H1 (cell line): ENCODE measurements around the gene MICALL2. TPM values are rescaled to one million over a fixed set of nuclear protein-coding genes. Genes with fewer than 3 reads are reported as not detected.

Source experiments
- CTCF ChIA-PET: fragments of 300-600 bp; sonication (Branson Sonifier 250); formaldehyde crosslinking; loops from one replicate; lab custom pipeline; 2021; ENCODE audit not compliant: partially characterized antibody; lab: Charles Lee
- POLR2A ChIA-PET: fragments of 300-600 bp; sonication (Branson Sonifier 250); formaldehyde crosslinking; loops from one replicate; lab custom pipeline; 2021; ENCODE audit warnings: inconsistent platforms; ENCODE audit not compliant: partially characterized antibody; lab: Charles Lee
- DNase-seq, 2 experiments: peaks; one replicate each; pipeline versions ENCODE4 v3.0.0 to v3.0.0-alpha.2; 2010 to 2022; ENCODE audit warnings: low spot score in 2 of 2, low read depth in 1 of 2, mixed read lengths in 1 of 2
- FAIRE-seq: peaks from 2 replicates; lab custom pipeline; 2011; peaks lifted over from hg19 to GRCh38; lab: Jason Lieb, UNC
- H2AFZ ChIP-seq: 2 replicates; pipeline ENCODE4 v1.8.1; 2012; ENCODE audit warnings: low read length, inconsistent platforms
- H2AK5ac ChIP-seq: 2 replicates; pipeline ENCODE4 v1.6.1; 2013; ENCODE audit warnings: low read depth, low read length
- H2BK120ac ChIP-seq: replicated peaks from 2 replicates; pipeline ENCODE3; 2013; ENCODE audit warnings: low read depth, low read length, inconsistent platforms
- H2BK12ac ChIP-seq: 2 replicates; pipeline ENCODE4 v1.6.1; 2013; ENCODE audit warnings: low read depth, low read length
- H2BK15ac ChIP-seq: 2 replicates; pipeline ENCODE4 v1.6.1; 2013; ENCODE audit warnings: low read length
- H2BK20ac ChIP-seq: 2 replicates; pipeline ENCODE4 v1.6.1; 2013; ENCODE audit warnings: low read length
- H2BK5ac ChIP-seq: 2 replicates; pipeline ENCODE4 v1.6.1; 2013; ENCODE audit warnings: low read depth, low read length
- H3K14ac ChIP-seq: 2 replicates; pipeline ENCODE4 v1.6.1; 2013; ENCODE audit warnings: inconsistent platforms; ENCODE audit not compliant: insufficient read length
- H3K18ac ChIP-seq: 2 replicates; pipeline ENCODE4 v1.6.1; 2013; ENCODE audit warnings: low read length; ENCODE audit errors: extremely low read depth
- H3K23ac ChIP-seq: 2 replicates; pipeline ENCODE4 v1.6.1; 2013; ENCODE audit warnings: inconsistent platforms; ENCODE audit not compliant: insufficient read length
- H3K23me2 ChIP-seq: 2 replicates; pipeline ENCODE4 v1.6.1; 2013; ENCODE audit warnings: low read depth, low read length
- H3K27ac ChIP-seq: 2 replicates; pipeline ENCODE4 v1.6.1; 2011; ENCODE audit warnings: low read depth, low read length, inconsistent platforms
- H3K27me3 ChIP-seq, 4 experiments: replicated peaks in 1 of 4; 1 replicate in 1 of 4; 2 replicates in 3 of 4; pipeline versions ENCODE4 v1.6.1 to v1.8.1; 2011 to 2013; ENCODE audit warnings: low read length in 3 of 4, mild to moderate bottlenecking in 3 of 4, inconsistent platforms in 2 of 4, mixed read lengths in 2 of 4, moderate library complexity in 1 of 4; ENCODE audit not compliant: control insufficient read depth in 3 of 4, insufficient read depth in 3 of 4; ENCODE audit errors: extremely low read depth in 1 of 4
- H3K36me3 ChIP-seq, 4 experiments: 2 replicates each; pipeline versions ENCODE4 v1.6.1 to v1.8.1; 2011 to 2013; ENCODE audit warnings: mild to moderate bottlenecking in 4 of 4, low read length in 3 of 4, moderate library complexity in 2 of 4, control low read depth in 1 of 4, inconsistent platforms in 1 of 4; ENCODE audit not compliant: insufficient read depth in 4 of 4, control insufficient read depth in 2 of 4
- H3K4ac ChIP-seq: replicated peaks from 2 replicates; pipeline ENCODE3; 2013; ENCODE audit warnings: low read length, low read depth, mixed read lengths, inconsistent platforms; ENCODE audit not compliant: insufficient read length
- H3K4me1 ChIP-seq, 4 experiments: replicated peaks in 1 of 4; 1 replicate in 1 of 4; 2 replicates in 3 of 4; pipeline versions ENCODE4 v1.6.1 to v1.8.1; 2011 to 2013; ENCODE audit warnings: low read length in 3 of 4, inconsistent platforms in 2 of 4, mixed read lengths in 1 of 4; ENCODE audit not compliant: insufficient read depth in 4 of 4, control insufficient read depth in 3 of 4
- H3K4me2 ChIP-seq, 2 experiments: 2 replicates each; pipeline versions ENCODE4 v1.6.1 to v1.8.1; 2011 to 2013; ENCODE audit warnings: low read depth in 2 of 2, low read length in 2 of 2, control low read depth in 1 of 2, inconsistent platforms in 1 of 2, mild to moderate bottlenecking in 1 of 2; ENCODE audit not compliant: insufficient read depth in 1 of 2
- H3K4me3 ChIP-seq, 4 experiments: fragments of 200-600, 300-600 bp in 1 of 4; sonication (generic), shearing (Covaris generic), sonication (Bioruptor Twin) in 1 of 4; 2 replicates each; pipeline versions ENCODE4 v1.5.1 to v1.8.1; 2011 to 2016; ENCODE audit warnings: low read length in 4 of 4, low read depth in 3 of 4, control low read depth in 2 of 4, inconsistent platforms in 2 of 4, mild to moderate bottlenecking in 2 of 4, mixed read lengths in 1 of 4, moderate library complexity in 1 of 4; ENCODE audit not compliant: insufficient read depth in 2 of 4; ENCODE audit errors: extremely low read depth in 1 of 4
- H3K56ac ChIP-seq: replicated peaks from 2 replicates; pipeline ENCODE3; 2013; ENCODE audit warnings: low read depth, mild to moderate bottlenecking, mixed read lengths, low read length, inconsistent platforms; ENCODE audit not compliant: insufficient read length
- H3K79me1 ChIP-seq: 2 replicates; pipeline ENCODE4 v1.6.1; 2013; ENCODE audit warnings: low read depth, low read length, control low read depth
- H3K79me2 ChIP-seq, 2 experiments: 2 replicates each; pipeline versions ENCODE4 v1.6.1 to v1.8.1; 2012 to 2013; ENCODE audit warnings: low read length in 2 of 2, mild to moderate bottlenecking in 2 of 2, inconsistent platforms in 1 of 2; ENCODE audit not compliant: insufficient read depth in 2 of 2, control insufficient read depth in 1 of 2
- H3K9ac ChIP-seq, 4 experiments: replicated peaks in 1 of 4; 1 replicate in 1 of 4; 2 replicates in 3 of 4; pipeline versions ENCODE4 v1.6.1 to v1.8.1; 2011 to 2013; ENCODE audit warnings: low read depth in 3 of 4, low read length in 3 of 4, control low read depth in 2 of 4, mild to moderate bottlenecking in 2 of 4, moderate library complexity in 2 of 4, inconsistent platforms in 1 of 4; ENCODE audit errors: extremely low read depth in 1 of 4
- H3K9me3 ChIP-seq, 2 experiments: 2 replicates each; pipeline versions ENCODE4 v1.6.1 to v1.8.1; 2012 to 2013; ENCODE audit warnings: mild to moderate bottlenecking in 2 of 2, moderate library complexity in 2 of 2, control low read depth in 1 of 2, inconsistent platforms in 1 of 2, low read depth in 1 of 2, low read length in 1 of 2, mixed read lengths in 1 of 2; ENCODE audit not compliant: insufficient read depth in 2 of 2
- H4K20me1 ChIP-seq, 2 experiments: replicated peaks in 1 of 2; 2 replicates each; pipeline versions ENCODE3 to v1.8.1; 2011 to 2013; ENCODE audit warnings: inconsistent platforms in 2 of 2, low read length in 2 of 2, mild to moderate bottlenecking in 1 of 2; ENCODE audit not compliant: insufficient read depth in 2 of 2, control insufficient read depth in 1 of 2
- H4K5ac ChIP-seq: 2 replicates; pipeline ENCODE4 v1.6.1; 2013; ENCODE audit warnings: low read length, low read depth, mixed read lengths, inconsistent platforms; ENCODE audit not compliant: insufficient read length
- H4K8ac ChIP-seq: 2 replicates; pipeline ENCODE4 v1.8.0; 2013; ENCODE audit warnings: mild to moderate bottlenecking, moderate library complexity, low read length, inconsistent platforms; ENCODE audit not compliant: insufficient read depth; ENCODE audit errors: extremely low read depth
- H4K91ac ChIP-seq: replicated peaks from 2 replicates; pipeline ENCODE3; 2013; ENCODE audit warnings: low read length, mixed read lengths, inconsistent platforms; ENCODE audit not compliant: insufficient read length
- CBX8 ChIP-seq: fragments of 300-800, 300-1000 bp; sonication (generic); IDR thresholded peaks from 2 replicates; pipeline ENCODE4 v1.7.1; 2016; ENCODE audit warnings: low read depth, low read length, borderline replicate concordance
- HDAC6 ChIP-seq: IDR thresholded peaks from one replicate; pipeline ENCODE4 v1.7.1; 2012; ENCODE audit warnings: low read depth, mild to moderate bottlenecking, inconsistent platforms, low read length, moderate library complexity
- JUN ChIP-seq: IDR thresholded peaks from 2 replicates; pipeline ENCODE4 v1.6.1; 2011; ENCODE audit warnings: low read depth, mild to moderate bottlenecking, improper control_type of control experiment, low read length
- KDM5A ChIP-seq: fragments of 200-600 bp; IDR thresholded peaks from 2 replicates; pipeline ENCODE4 v1.7.1; 2012; ENCODE audit warnings: mild to moderate bottlenecking, low read length, inconsistent platforms, mixed read lengths
- MAX ChIP-seq: IDR thresholded peaks from 2 replicates; pipeline ENCODE4 v1.6.1; 2012; ENCODE audit warnings: inconsistent platforms
- POLR2A ChIP-seq, 2 experiments: IDR thresholded peaks; 1 replicate in 1 of 2; 2 replicates in 1 of 2; pipeline ENCODE4 v1.6.1; 2011; ENCODE audit warnings: low read depth in 2 of 2, low read length in 2 of 2, mild to moderate bottlenecking in 2 of 2; ENCODE audit errors: control extremely low read depth in 1 of 2
- SIX5 ChIP-seq: IDR thresholded peaks from 2 replicates; pipeline ENCODE4 v1.6.1; 2011; ENCODE audit warnings: mild to moderate bottlenecking, low read depth, low read length
- SP2 ChIP-seq: IDR thresholded peaks from 2 replicates; pipeline ENCODE4 v1.6.1; 2012; ENCODE audit warnings: mild to moderate bottlenecking, low read length, inconsistent platforms
- YY1 ChIP-seq: IDR thresholded peaks from 2 replicates; pipeline ENCODE4 v1.6.1; 2011; ENCODE audit warnings: low read depth, mild to moderate bottlenecking, low read length
- ZNF274 ChIP-seq: IDR thresholded peaks from 2 replicates; pipeline ENCODE4 v1.7.0; 2012; ENCODE audit warnings: low read length, borderline replicate concordance; ENCODE audit errors: extremely low read depth
- WGBS, 2 experiments: shearing (Covaris generic) in 1 of 2; methylation state at CpG; one replicate each; pipeline versions ENCODE4 v1.1.6 to v1.1.7; 2013 to 2015; ENCODE audit warnings: low lambda C conversion rate in 2 of 2, mixed read lengths in 2 of 2, inconsistent platforms in 1 of 2, low coverage in 1 of 2, missing lambda C conversion rate in 1 of 2; ENCODE audit not compliant: insufficient replicate concordance in 2 of 2, insufficient coverage in 1 of 2, insufficient read length in 1 of 2; ENCODE audit errors: extremely low coverage in 1 of 2, missing lambda C conversion rate in 1 of 2; 5-methylcytosine and 5-hydroxymethylcytosine counted together
- polyA plus RNA-seq, 7 experiments: library from polyadenylated mRNA; depleted of rRNA in 3 of 7; stranded (reverse) in 5 of 7; unstranded in 2 of 7; fragments of >200 nt in 5 of 7; fragments of 200-250 nt in 2 of 7; gene quantifications; 1 replicate in 5 of 7; 2 replicates in 1 of 7; 4 replicates in 1 of 7; pipeline versions ENCODE4 v1.2.1 to v1.2.3, GENCODE V29; 2011 to 2013; ENCODE audit warnings: missing spikeins in 2 of 7, mixed read lengths in 2 of 7
- total RNA-seq: library from RNA; stranded (reverse); fragmentation: NEBNext Ultra II Directional; extraction: Animal tissue kit (Norgen Biotek cat#: 25700); gene quantifications from 2 replicates; pipeline ENCODE4 v1.2.1, GENCODE V29; 2021

MICALL2 gene
- total and polyA plus RNA-seq, 2 of the 8 experiments (the other 6 are each of a cell fraction or from before 2014, with no cell fraction given) = 5.3 to 8.5 TPM

- DNase-seq (no peak), FAIRE-seq (no peak)
- Histone ChIP-seq H4K20me1 (peaks cover 6 to 11% of the 10 kb centered on the region in 2 experiments), H3K27ac (no peak overlapping the region), H3K79me1 (no peaks in the 10 kb centered on the region), H3K4me2 (no peak overlapping the region), H2BK12ac (no peak overlapping the region), H3K4me1 (no peaks in the 10 kb centered on the region), H3K9ac (no peak overlapping the region), H4K5ac (no peak overlapping the region), H3K14ac (no peak overlapping the region), H2AK5ac (no peak overlapping the region), H4K8ac (no peak overlapping the region), H3K23ac (no peak overlapping the region), H3K36me3 (peaks cover 7 to 66% (median 36%) of the 10 kb centered on the region in 4 experiments; a peak in 7 of 8 replicates), H2BK120ac (no peak overlapping the region), H3K9me3 (no peaks in the 10 kb centered on the region), H2AFZ (no peak overlapping the region), H2BK15ac (no peak overlapping the region), H3K4me3 (no peak overlapping the region), H2BK5ac (no peak overlapping the region), H3K18ac (no peak overlapping the region), H3K56ac (no peak overlapping the region), H4K91ac (no peak overlapping the region), H3K27me3 (no peaks in the 10 kb centered on the region), H2BK20ac (no peak overlapping the region), H3K23me2 (no peaks in the 10 kb centered on the region), H3K4ac (no peak overlapping the region), H3K79me2 (no peaks in the 10 kb centered on the region)
- ChIA-PET POLR2A (interaction anchor here (2.0 to 2.9 kb wide), 3 partner anchors 9 to 29 kb away, joined by 8 to 17 read pairs (median 9); partner anchors contain the start of gene INTS1), CTCF (interaction anchor here (2.0 kb wide), 1 partner anchor 20 kb away, joined by 6 read pairs; no protein-coding TSS in a partner anchor)
- no peak for TF ChIP-seq POLR2A (IDR thresholded peaks at IDR 0.05; ENCODE audit: control extremely low read depth in 1 of 2, low read depth in 2 of 2, low read length in 2 of 2)
- no peak for TF ChIP-seq CBX8
- no peak for TF ChIP-seq ZNF274
- no peak for TF ChIP-seq HDAC6
- TF ChIP-seq JUN = no peak
- TF ChIP-seq SIX5 = no peak
- TF ChIP-seq SP2 = no peak
- TF ChIP-seq YY1 = no peak
- TF ChIP-seq MAX = no peak
- TF ChIP-seq KDM5A = no peak
- WGBS, 2 experiments = 95% methylated on average over 21 of the region's 25 CpGs; no CpG with 5 or more reads in 1 of the 2 experiments
Observed at GRCh38 chr7:1494447-1494846, 35.2 kb upstream of the MICALL2 start.
